ENCODE results near the gene DPEP1. TPM values are rescaled to one million over a fixed set of nuclear protein-coding genes. Genes with fewer than 3 reads are reported as not detected.
A peak's percentile ranks its signal among the peaks of the same experiment; 100 is the strongest.

The DPEP1 gene
- total RNA-seq, 1 experiment from 2014 or later: not detected

- no peak for DNase-seq (ENCODE audit: low read depth)
Observed at GRCh38 chr16:89598199-89598598, 15.2 kb upstream of the DPEP1 start.

- DNase-seq (ENCODE audit: low read depth): peak; percentile 59
Observed at GRCh38 chr16:89599451-89599858, 14.0 kb upstream of the DPEP1 start.

GRCh38 chr16:89599902-89600301, 13.5 kb upstream of the DPEP1 start:
- DNase-seq (ENCODE audit: low read depth): no peak

- DNase-seq (ENCODE audit: low read depth): no peak
Observed at GRCh38 chr16:89600427-89600826, 13.0 kb upstream of the DPEP1 start.

- DNase-seq (ENCODE audit: low read depth): no peak
Observed at GRCh38 chr16:89600956-89601355, 12.5 kb upstream of the DPEP1 start.

- peak; percentile 33 for DNase-seq (ENCODE audit: low read depth)
Observed at GRCh38 chr16:89601906-89602272, 11.6 kb upstream of the DPEP1 start.

GRCh38 chr16:89602273-89602951, 11.0 kb upstream of the DPEP1 start:
- DNase-seq (ENCODE audit: low read depth): peak; percentile 91

GRCh38 chr16:89602952-89603590, 10.4 kb upstream of the DPEP1 start:
- DNase-seq (ENCODE audit: low read depth): no peak

- DNase-seq (ENCODE audit: low read depth): no peak
Observed at GRCh38 chr16:89604764-89605163, 8.7 kb upstream of the DPEP1 start.

- DNase-seq (ENCODE audit: low read depth): no peak
Observed at GRCh38 chr16:89605186-89605970, 8.1 kb upstream of the DPEP1 start.

GRCh38 chr16:89606006-89606405, 7.4 kb upstream of the DPEP1 start:
- DNase-seq (ENCODE audit: low read depth): no peak

- no peak for DNase-seq (ENCODE audit: low read depth)
Observed at GRCh38 chr16:89607453-89607852, 6.0 kb upstream of the DPEP1 start.

- DNase-seq (ENCODE audit: low read depth): no peak
Observed at GRCh38 chr16:89607937-89608740, 5.3 kb upstream of the DPEP1 start.

- no peak for DNase-seq (ENCODE audit: low read depth)
Observed at GRCh38 chr16:89610108-89610453, 3.4 kb upstream of the DPEP1 start.

GRCh38 chr16:89612415-89613166, 851 bp upstream of the DPEP1 start:
- DNase-seq (ENCODE audit: low read depth): no peak

- DNase-seq (ENCODE audit: low read depth): no peak
Observed at GRCh38 chr16:89613954-89614459, 565 bp downstream of the DPEP1 start.

- DNase-seq (ENCODE audit: low read depth): no peak
Observed at GRCh38 chr16:89615176-89615575, 1.7 kb downstream of the DPEP1 start.

GRCh38 chr16:89615596-89616090, 2.2 kb downstream of the DPEP1 start:
- no peak for DNase-seq (ENCODE audit: low read depth)

- DNase-seq (ENCODE audit: low read depth): no peak
Observed at GRCh38 chr16:89616623-89617022, 3.2 kb downstream of the DPEP1 start.

- DNase-seq (ENCODE audit: low read depth): no peak
Observed at GRCh38 chr16:89617036-89617435, 3.6 kb downstream of the DPEP1 start.
